HepG2 (cell line): Measurements from ENCODE around the gene STX2. TPM values are rescaled to one million over a fixed set of nuclear protein-coding genes. Genes with fewer than 3 reads are reported as not detected.

ENCODE experiments used
- ATF5 ChIP-seq: sonication (generic); formaldehyde crosslinking; IDR thresholded peaks from 2 replicates; pipeline ENCODE4 v1.4.0; 2020; ENCODE audit warnings: mild to moderate bottlenecking, low read depth, missing genetic modification reagents
- CCAR2 ChIP-seq: fragments of 200-400 bp; formaldehyde crosslinking; optimal IDR thresholded peaks from 2 replicates; pipeline ENCODE3; 2018; ENCODE audit warnings: low read depth, mild to moderate bottlenecking, low read length, moderate library complexity
- DRAP1 ChIP-seq: IDR thresholded peaks from 2 replicates; pipeline ENCODE4 v1.6.1; 2016; ENCODE audit warnings: missing genetic modification reagents, missing compliant biosample characterization
- HOXD1 ChIP-seq: sonication (generic); formaldehyde crosslinking; IDR thresholded peaks from 2 replicates; pipeline ENCODE4 v1.5.0; 2020; ENCODE audit warnings: missing genetic modification reagents
- JARID2 ChIP-seq: sonication (generic); formaldehyde crosslinking; IDR thresholded peaks from 2 replicates; pipeline ENCODE4 v1.8.1; 2023; ENCODE audit warnings: missing genetic modification reagents, inconsistent platforms; ENCODE audit not compliant: insufficient replicate concordance
- KDM1A ChIP-seq: IDR thresholded peaks from 2 replicates; pipeline ENCODE4 v1.6.1; 2016; ENCODE audit warnings: missing compliant biosample characterization
- MAFK ChIP-seq, 2 experiments: IDR thresholded peaks in 1 of 2; conservative IDR thresholded peaks in 1 of 2; 2 replicates each; pipeline ENCODE4 v1.6.1; 2011; ENCODE audit warnings: improper control_type of control experiment in 2 of 2, low read length in 2 of 2
- MIXL1 ChIP-seq: IDR thresholded peaks from 2 replicates; pipeline ENCODE4 v1.6.1; 2016
- MTF1 ChIP-seq: sonication (generic); formaldehyde crosslinking; IDR thresholded peaks from 2 replicates; pipeline ENCODE4 v1.5.0; 2020; ENCODE audit warnings: missing genetic modification reagents
- MTF2 ChIP-seq: sonication (generic); formaldehyde crosslinking; IDR thresholded peaks from 2 replicates; pipeline ENCODE4 v1.5.0; 2020; ENCODE audit warnings: missing genetic modification reagents, borderline replicate concordance
- NFYB ChIP-seq: sonication (generic); formaldehyde crosslinking; IDR thresholded peaks from 2 replicates; pipeline ENCODE4 v1.4.0; 2020; ENCODE audit warnings: missing genetic modification reagents
- PAF1 ChIP-seq: IDR thresholded peaks from 2 replicates; pipeline ENCODE4 v1.6.1; 2016; ENCODE audit warnings: missing genetic modification reagents, missing compliant biosample characterization
- RNF2 ChIP-seq: fragments of 450-650 bp; conservative IDR thresholded peaks from 2 replicates; pipeline ENCODE4 v1.6.1; 2016; ENCODE audit warnings: low read depth
- SETDB1 ChIP-seq: sonication (generic); formaldehyde crosslinking; IDR thresholded peaks from 2 replicates; pipeline ENCODE4 v1.5.1; 2020; ENCODE audit warnings: missing genetic modification reagents, mild to moderate bottlenecking, borderline replicate concordance
- SOX6 ChIP-seq, 2 experiments: fragments of 450-650 bp in 1 of 2; sonication (generic) in 1 of 2; formaldehyde crosslinking in 1 of 2; IDR thresholded peaks; 2 replicates each; pipeline versions ENCODE4 v1.4.0 to v1.6.1; 2017 to 2020; ENCODE audit warnings: antibody characterized with exemption in 1 of 2, mild to moderate bottlenecking in 1 of 2, missing genetic modification reagents in 1 of 2
- SSRP1 ChIP-seq: IDR thresholded peaks from 2 replicates; pipeline ENCODE4 v1.6.1; 2016; ENCODE audit warnings: control low read depth
- SUZ12 ChIP-seq: fragments of 150-350 bp; IDR thresholded peaks from 2 replicates; pipeline ENCODE4 v1.6.1; 2014; ENCODE audit warnings: low read depth, low read length
- ZBTB49 ChIP-seq: sonication (generic); formaldehyde crosslinking; IDR thresholded peaks from 2 replicates; pipeline ENCODE4 v1.4.0; 2020; ENCODE audit warnings: missing genetic modification reagents, borderline replicate concordance
- ZC3H13 ChIP-seq: sonication (generic); formaldehyde crosslinking; IDR thresholded peaks from 2 replicates; pipeline ENCODE4 v1.8.1; 2023; ENCODE audit warnings: mild to moderate bottlenecking, missing genetic modification reagents, moderate library complexity
- ZFAT ChIP-seq: sonication (generic); formaldehyde crosslinking; conservative IDR thresholded peaks from 2 replicates; pipeline ENCODE4 v1.8.1; 2023; ENCODE audit warnings: missing genetic modification reagents, inconsistent platforms
- ZFP62 ChIP-seq: sonication (generic); formaldehyde crosslinking; IDR thresholded peaks from 2 replicates; pipeline ENCODE4 v1.4.0; 2020; ENCODE audit warnings: missing genetic modification reagents
- ZMYM2 ChIP-seq: sonication (generic); formaldehyde crosslinking; IDR thresholded peaks from 2 replicates; pipeline ENCODE4 v1.8.0; 2022; ENCODE audit warnings: mild to moderate bottlenecking, missing genetic modification reagents
- ZNF224 ChIP-seq: sonication (generic); formaldehyde crosslinking; IDR thresholded peaks from 2 replicates; pipeline ENCODE4 v1.5.0; 2020; ENCODE audit warnings: mild to moderate bottlenecking, missing genetic modification reagents
- ZNF232 ChIP-seq: sonication (generic); formaldehyde crosslinking; IDR thresholded peaks from 2 replicates; pipeline ENCODE4 v1.4.0; 2020; ENCODE audit warnings: missing genetic modification reagents, borderline replicate concordance
- ZNF607 ChIP-seq: sonication (generic); formaldehyde crosslinking; IDR thresholded peaks from 2 replicates; pipeline ENCODE4 v1.5.1; 2020; ENCODE audit warnings: missing genetic modification reagents, mild to moderate bottlenecking, borderline replicate concordance
- ZNF652 ChIP-seq: IDR thresholded peaks from 2 replicates; pipeline ENCODE4 v1.6.1; 2016; ENCODE audit warnings: low read depth, borderline replicate concordance
- ZNF75D ChIP-seq: sonication (generic); formaldehyde crosslinking; IDR thresholded peaks from 2 replicates; pipeline ENCODE4 v1.8.1; 2023; ENCODE audit warnings: missing genetic modification reagents, mild to moderate bottlenecking, borderline replicate concordance
- ZNF790 ChIP-seq: sonication (generic); formaldehyde crosslinking; IDR thresholded peaks from 2 replicates; pipeline ENCODE4 v1.8.0; 2022; ENCODE audit warnings: missing genetic modification reagents, mild to moderate bottlenecking, borderline replicate concordance
- ZNF841 ChIP-seq: sonication (generic); formaldehyde crosslinking; IDR thresholded peaks from 2 replicates; pipeline ENCODE4 v1.8.1; 2023; ENCODE audit warnings: missing genetic modification reagents, borderline replicate concordance
- polyA plus RNA-seq, 8 experiments: library from polyadenylated mRNA; depleted of rRNA in 3 of 8; stranded (reverse) in 7 of 8; unstranded in 1 of 8; fragments of >200 nt; fragmentation: Illumina TruSeq in 4 of 8; extraction: Trizol in 4 of 8; gene quantifications; 2 replicates each; pipeline versions ENCODE4 v1.2.1 to v1.2.3, GENCODE V29; 2011 to 2016; ENCODE audit warnings: low read depth in 4 of 8, missing spikeins in 1 of 8, mixed read lengths in 1 of 8; ENCODE audit not compliant: insufficient read depth in 1 of 8
- total RNA-seq, 5 experiments: library from RNA; depleted of rRNA; stranded (reverse); fragments of >200 nt; fragmentation: Illumina TruSeq; extraction: Trizol; gene quantifications; 2 replicates each; pipeline ENCODE4 v1.2.3, GENCODE V29; 2016; ENCODE audit warnings: low read depth in 1 of 5

Gene STX2
- total and polyA plus RNA-seq, 2 of the 13 experiments (the other 11 are each of a cell fraction or from before 2014, with no cell fraction given) = 13.4 to 25.1 TPM

GRCh38 chr12:130871286-130872178, 32.5 kb upstream of the STX2 start, which contains the start of gene RAN (continued):
- TF ChIP-seq JARID2 (CRISPR knock-in tag) = no peak
- peak; percentile 57 for TF ChIP-seq ZNF607 (CRISPR knock-in tag)
- no peak for TF ChIP-seq MAFK (conservative IDR thresholded peaks at IDR 0.05 in 1 of 2, IDR thresholded peaks at IDR 0.05 in 1 of 2; ENCODE audit: low read length in 2 of 2)
- TF ChIP-seq SOX6 (IDR thresholded peaks at IDR 0.05) = no peak
- TF ChIP-seq SOX6 (CRISPR knock-in tag; IDR thresholded peaks at IDR 0.05) = no peak
- no peak for TF ChIP-seq SSRP1
- peak; percentile 87 for TF ChIP-seq RNF2
- TF ChIP-seq CCAR2 = no peak
- no peak for TF ChIP-seq ZNF652 (CRISPR knock-in tag)
- peak; percentile 65; the same call in 1 of the 2 replicates for TF ChIP-seq HOXD1 (CRISPR knock-in tag)
- no peak for TF ChIP-seq MTF1
- peak; percentile 93; the same call in 1 of the 2 replicates for TF ChIP-seq ZNF232 (CRISPR knock-in tag)
- TF ChIP-seq ZC3H13 (CRISPR knock-in tag) = peak; percentile 91
- TF ChIP-seq ZFP62 (CRISPR knock-in tag) = no peak; the same call in 1 of the 2 replicates
- no peak for TF ChIP-seq KDM1A
- no peak for TF ChIP-seq SUZ12
- no peak for TF ChIP-seq MTF2 (CRISPR knock-in tag)
- peak; percentile 91 for TF ChIP-seq ZMYM2
- TF ChIP-seq ATF5 (CRISPR knock-in tag) = no peak
- TF ChIP-seq PAF1 = no peak
- TF ChIP-seq ZNF841 = 0 out of 2 replicates have a peak, but pooled peaks have one; percentile 71
- no peak for TF ChIP-seq SETDB1 (CRISPR knock-in tag)
- no peak for TF ChIP-seq NFYB
- no peak for TF ChIP-seq ZNF224 (CRISPR knock-in tag)
- TF ChIP-seq MIXL1 (CRISPR knock-in tag) = no peak
- 0 out of 2 replicates have a peak, but pooled peaks have one; percentile 34 for TF ChIP-seq ZFAT (CRISPR knock-in tag)
- TF ChIP-seq ZNF75D = no peak
- TF ChIP-seq ZNF790 (CRISPR knock-in tag) = peak; percentile 80; the same call in 1 of the 2 replicates
- TF ChIP-seq DRAP1 (CRISPR knock-in tag) = 0 out of 2 replicates have a peak, but pooled peaks have one; percentile 16
- TF ChIP-seq ZBTB49 (CRISPR knock-in tag) = no peak
